OCI-LY7 (cell line): Measurements from ENCODE around the gene MMP2. TPM values are rescaled to one million over a fixed set of nuclear protein-coding genes. Genes with fewer than 3 reads are reported as not detected.

ENCODE experiments used
- BruUV-seq: library from RNA; stranded (reverse); fragments of 400-500 nt; replicated peaks from 2 replicates; lab custom pipeline; 2021; lab: Mats Ljungman, UMichigan
- CTCF ChIA-PET: fragments of 300-600 bp; sonication (Branson Sonifier 250); formaldehyde crosslinking; loops from one replicate; lab custom pipeline; 2022; ENCODE audit warnings: antibody characterized with exemption; ENCODE audit not compliant: unreplicated experiment; lab: Charles Lee
- POLR2A ChIA-PET: fragments of 300-600 bp; sonication (Branson Sonifier 250); formaldehyde crosslinking; loops from one replicate; lab custom pipeline; 2022; ENCODE audit warnings: antibody characterized with exemption; lab: Charles Lee
- DNase-seq: peaks from one replicate; pipeline ENCODE4 v3.0.0-alpha.2; 2015; ENCODE audit warnings: low spot score
- H2AFZ ChIP-seq: fragments of 200-600 bp; sonication (generic), shearing (Covaris generic); 2 replicates; pipeline ENCODE4 v1.6.1; 2014; ENCODE audit warnings: mild to moderate bottlenecking, antibody characterized with exemption, low read length, moderate library complexity
- H3K27ac ChIP-seq: fragments of 200-600 bp; sonication (generic); 2 replicates; pipeline ENCODE4 v1.5.1; 2014; ENCODE audit warnings: mixed run types, low read depth, mild to moderate bottlenecking, moderate library complexity, low read length, inconsistent platforms; ENCODE audit not compliant: poor library complexity, severe bottlenecking
- H3K36me3 ChIP-seq: fragments of 200-600 bp; sonication (generic); 2 replicates; pipeline ENCODE4 v1.6.1; 2014; ENCODE audit warnings: mild to moderate bottlenecking, antibody characterized with exemption, low read length, moderate library complexity, mixed read lengths; ENCODE audit not compliant: insufficient read depth
- H3K4me1 ChIP-seq: fragments of 200-600 bp; sonication (generic); 2 replicates; pipeline ENCODE4 v1.5.1; 2014; ENCODE audit warnings: mild to moderate bottlenecking, low read length; ENCODE audit not compliant: insufficient read depth, poor library complexity, severe bottlenecking
- H3K4me2 ChIP-seq: fragments of 200-600 bp; sonication (generic); 2 replicates; pipeline ENCODE4 v1.6.1; 2014; ENCODE audit warnings: mild to moderate bottlenecking, low read length
- H3K4me3 ChIP-seq: fragments of 200-600 bp; sonication (generic); 2 replicates; pipeline ENCODE4 v1.5.1; 2014; ENCODE audit warnings: mild to moderate bottlenecking, low read depth, low read length; ENCODE audit not compliant: poor library complexity, severe bottlenecking
- H3K79me2 ChIP-seq: fragments of 200-600 bp; sonication (generic); 2 replicates; pipeline ENCODE4 v1.6.1; 2016; ENCODE audit warnings: low read depth, mild to moderate bottlenecking, low read length, moderate library complexity, mixed read lengths; ENCODE audit not compliant: insufficient read depth
- H3K9me2 ChIP-seq: fragments of 200-600 bp; sonication (generic); 2 replicates; pipeline ENCODE4 v1.6.1; 2016; ENCODE audit warnings: mild to moderate bottlenecking, low read length, mixed read lengths; ENCODE audit not compliant: insufficient read depth
- H3K9me3 ChIP-seq: fragments of 200-600 bp; sonication (generic); 2 replicates; pipeline ENCODE4 v1.6.1; 2014; ENCODE audit warnings: mild to moderate bottlenecking, mixed run types, low read length, mixed read lengths
- H4K20me1 ChIP-seq: fragments of 200-600 bp; sonication (generic); 2 replicates; pipeline ENCODE4 v1.6.1; 2014; ENCODE audit warnings: mild to moderate bottlenecking, antibody characterized with exemption, low read length, moderate library complexity, mixed read lengths; ENCODE audit not compliant: insufficient read depth
- CTCF ChIP-seq: fragments of 200-600 bp; sonication (generic); conservative IDR thresholded peaks from 2 replicates; pipeline ENCODE4 v1.5.1; 2014; ENCODE audit warnings: mild to moderate bottlenecking, antibody characterized with exemption, low read length, moderate library complexity, mixed read lengths
- EZH2phosphoT487 ChIP-seq: fragments of 200-600 bp; sonication (generic); IDR thresholded peaks from 2 replicates; pipeline ENCODE4 v1.6.1; 2018; ENCODE audit warnings: low read depth, borderline replicate concordance, mild to moderate bottlenecking, mixed run types, antibody characterized with exemption, low read length, moderate library complexity, mixed read lengths
- intact Hi-C: fragments of 100-400 bp; cut with micrococcal nuclease; formaldehyde crosslinking; loops from one replicate; pipeline ENCODE4 v1.10.0; 2022; ENCODE audit not compliant: unreplicated experiment
- total RNA-seq, 2 experiments: library from RNA; depleted of rRNA in 1 of 2; stranded (reverse); fragments of >200 nt in 1 of 2; shearing (Covaris generic) in 1 of 2; gene quantifications; 2 replicates each; pipeline ENCODE4 v1.2.3, GENCODE V29; 2014 to 2022

MMP2 gene
- total RNA-seq, 2 experiments from 2014 or later, result 0.48 TPM; not detected in 1

- no peaks in the 10 kb centered on the region for H3K9me3 ChIP-seq
- no peak overlapping the region for H3K27ac ChIP-seq
- H3K4me2 ChIP-seq, result no peak overlapping the region
- no peaks in the 10 kb centered on the region for H3K79me2 ChIP-seq
- H3K4me1 ChIP-seq, result no peaks in the 10 kb centered on the region
- no peak for TF ChIP-seq CTCF
- TF ChIP-seq EZH2phosphoT487, result no peak
- no peak overlapping the region for H2AFZ ChIP-seq
- intact Hi-C loops, result no loop called here
- no peaks in the 10 kb centered on the region for H4K20me1 ChIP-seq
- no peak overlapping the region for H3K4me3 ChIP-seq
- no peaks in the 10 kb centered on the region for H3K9me2 ChIP-seq
- H3K36me3 ChIP-seq, result no peaks in the 10 kb centered on the region
- no TSS peak for BruUV-seq
- POLR2A ChIA-PET, result interaction anchor here (0.6 to 1.3 kb wide), 4 partner anchors 9 to 289 kb away, joined by 3 to 5 read pairs (median 4); no protein-coding TSS in a partner anchor
- CTCF ChIA-PET, result no interaction called here
- no peak for DNase-seq
These were observed 10.5 kb upstream of the MMP2 start for GRCh38 chr16:55468352-55468990.

- CTCF ChIA-PET, result no interaction called here
- no peak overlapping the region for H3K4me3 ChIP-seq
- H3K27ac ChIP-seq, result no peak overlapping the region
- intact Hi-C loops, result no loop called here
- no peaks in the 10 kb centered on the region for H3K36me3 ChIP-seq
- no peak for DNase-seq
- no peaks in the 10 kb centered on the region for H3K9me3 ChIP-seq
- H3K4me1 ChIP-seq, result no peaks in the 10 kb centered on the region
- no peak overlapping the region for H3K4me2 ChIP-seq
- TF ChIP-seq EZH2phosphoT487, result no peak
- TF ChIP-seq CTCF, result no peak
- H2AFZ ChIP-seq, result no peak overlapping the region
- H3K79me2 ChIP-seq, result no peaks in the 10 kb centered on the region
- POLR2A ChIA-PET, result no interaction called here
- no TSS peak for BruUV-seq
- no peaks in the 10 kb centered on the region for H4K20me1 ChIP-seq
- H3K9me2 ChIP-seq, result no peaks in the 10 kb centered on the region
These were observed 9.0 kb upstream of the MMP2 start for GRCh38 chr16:55469821-55470532.
